ENCODE measurements around the gene GGT1. TPM values are rescaled to one million over a fixed set of nuclear protein-coding genes. Genes with fewer than 3 reads are reported as not detected.
"Not testable (repeated sequence)": the region's sequence is repeated elsewhere in the genome, so short reads cannot be mapped to it uniquely, and the experiment has no call there.

GGT1 gene
- total RNA-seq, 1 experiment from 2014 or later, result 14.0 TPM

DNA sequence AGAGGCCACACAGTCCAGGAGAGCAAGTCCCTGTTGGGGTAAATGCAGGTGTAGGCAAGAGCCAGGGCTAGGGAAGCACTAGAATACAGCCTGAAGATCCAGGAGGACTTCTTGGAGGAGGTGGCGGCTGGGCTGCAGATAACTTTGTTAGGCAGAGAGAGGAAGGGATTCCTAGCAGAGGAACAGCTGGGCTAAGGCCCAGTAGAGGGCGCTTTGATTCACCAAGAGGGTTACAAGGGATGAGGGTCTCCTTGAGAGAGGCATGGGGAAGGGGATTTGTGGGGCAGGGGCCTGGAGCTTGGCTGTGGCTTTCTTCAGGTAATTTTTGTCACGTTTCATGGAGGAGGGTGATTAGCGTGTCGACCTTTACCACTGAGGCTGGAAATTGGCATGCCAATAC is 18.3 kb downstream of the GGT1 start:
- H4K20me1 ChIP-seq (ENCODE audit: insufficient read depth); POLR2A ChIA-PET; BruUV-seq (replicated peaks); H3K9ac ChIP-seq (ENCODE audit: low read length); H3K4me1 ChIP-seq (ENCODE audit: control insufficient read depth in 1 of 2, insufficient read depth in 2 of 2, low read length in 2 of 2); intact Hi-C loops (cut with micrococcal nuclease); H3K9me2 ChIP-seq (ENCODE audit: insufficient read depth); H3K4me2 ChIP-seq (ENCODE audit: low read length); H3K27me3 ChIP-seq (ENCODE audit: insufficient read depth, low read length); RAD21 ChIA-PET (ENCODE audit: low non-redundant PET in 1 of 2, low total read pairs in 2 of 2, uncharacterized antibody in 2 of 2, unreplicated experiment in 2 of 2); H3K36me3 ChIP-seq (ENCODE audit: control insufficient read depth in 1 of 2, insufficient read depth in 2 of 2, low read length in 2 of 2); ATAC-seq; H3K9me3 ChIP-seq (ENCODE audit: control insufficient read depth in 1 of 2, insufficient read depth in 1 of 2, low read depth in 1 of 2, low read length in 2 of 2); H3K27ac ChIP-seq (ENCODE audit: low read depth, low read length); CTCF ChIA-PET; DNase-seq (ENCODE audit: low read depth, low spot score); H3K79me2 ChIP-seq (ENCODE audit: insufficient read depth, low read length); H2AFZ ChIP-seq (ENCODE audit: low read depth, low read length, poor library complexity, severe bottlenecking); H3K4me3 ChIP-seq (replicated peaks in 1 of 2; ENCODE audit: low read depth in 1 of 2, low read length in 2 of 2): not testable (repeated sequence)

DNA sequence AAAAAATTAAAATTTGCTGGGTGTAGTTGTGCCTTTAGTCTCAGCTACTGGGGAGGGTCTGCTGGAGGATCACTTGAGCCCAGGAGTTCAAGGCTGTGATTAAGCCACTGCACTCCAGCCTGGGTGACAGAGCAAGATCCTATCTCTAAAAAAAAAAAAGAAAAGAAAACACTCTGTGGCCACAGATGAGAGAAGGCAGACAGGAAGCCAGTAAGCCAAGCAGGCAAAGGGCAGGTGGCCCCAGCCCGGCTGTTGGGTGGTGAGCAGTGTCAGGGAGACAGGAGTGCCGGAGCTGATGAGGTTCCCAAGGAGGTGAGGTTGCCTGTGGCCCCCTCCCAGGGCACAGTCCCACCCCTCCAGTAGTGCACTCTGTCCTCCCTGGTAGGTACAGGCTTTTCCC is 19.6 kb downstream of the GGT1 start:
- DNase-seq (ENCODE audit: low read depth, low spot score); CTCF ChIA-PET; H3K9me3 ChIP-seq (ENCODE audit: control insufficient read depth in 1 of 2, insufficient read depth in 1 of 2, low read depth in 1 of 2, low read length in 2 of 2); RAD21 ChIA-PET (ENCODE audit: low non-redundant PET in 1 of 2, low total read pairs in 2 of 2, uncharacterized antibody in 2 of 2, unreplicated experiment in 2 of 2); H3K4me1 ChIP-seq (ENCODE audit: control insufficient read depth in 1 of 2, insufficient read depth in 2 of 2, low read length in 2 of 2); H3K36me3 ChIP-seq (ENCODE audit: control insufficient read depth in 1 of 2, insufficient read depth in 2 of 2, low read length in 2 of 2); H2AFZ ChIP-seq (ENCODE audit: low read depth, low read length, poor library complexity, severe bottlenecking); H3K27me3 ChIP-seq (ENCODE audit: insufficient read depth, low read length); H3K4me3 ChIP-seq (replicated peaks in 1 of 2; ENCODE audit: low read depth in 1 of 2, low read length in 2 of 2); ATAC-seq; H3K79me2 ChIP-seq (ENCODE audit: insufficient read depth, low read length); H4K20me1 ChIP-seq (ENCODE audit: insufficient read depth); POLR2A ChIA-PET; H3K9me2 ChIP-seq (ENCODE audit: insufficient read depth); intact Hi-C loops (cut with micrococcal nuclease); BruUV-seq (replicated peaks); H3K27ac ChIP-seq (ENCODE audit: low read depth, low read length); H3K9ac ChIP-seq (ENCODE audit: low read length); H3K4me2 ChIP-seq (ENCODE audit: low read length): not testable (repeated sequence)

GRCh38 chr22:24627911-24628310 is 24.9 kb downstream of the GGT1 start:
- DNase-seq (ENCODE audit: low read depth, low spot score); H4K20me1 ChIP-seq (ENCODE audit: insufficient read depth); ATAC-seq; BruUV-seq (replicated peaks); H2AFZ ChIP-seq (ENCODE audit: low read depth, low read length, poor library complexity, severe bottlenecking); H3K9ac ChIP-seq (ENCODE audit: low read length); CTCF ChIA-PET; H3K4me2 ChIP-seq (ENCODE audit: low read length); H3K4me3 ChIP-seq (replicated peaks in 1 of 2; ENCODE audit: low read depth in 1 of 2, low read length in 2 of 2); H3K9me2 ChIP-seq (ENCODE audit: insufficient read depth); RAD21 ChIA-PET (ENCODE audit: low non-redundant PET in 1 of 2, low total read pairs in 2 of 2, uncharacterized antibody in 2 of 2, unreplicated experiment in 2 of 2); H3K27ac ChIP-seq (ENCODE audit: low read depth, low read length); H3K4me1 ChIP-seq (ENCODE audit: control insufficient read depth in 1 of 2, insufficient read depth in 2 of 2, low read length in 2 of 2); H3K79me2 ChIP-seq (ENCODE audit: insufficient read depth, low read length); POLR2A ChIA-PET; H3K9me3 ChIP-seq (ENCODE audit: control insufficient read depth in 1 of 2, insufficient read depth in 1 of 2, low read depth in 1 of 2, low read length in 2 of 2); H3K36me3 ChIP-seq (ENCODE audit: control insufficient read depth in 1 of 2, insufficient read depth in 2 of 2, low read length in 2 of 2); intact Hi-C loops (cut with micrococcal nuclease); H3K27me3 ChIP-seq (ENCODE audit: insufficient read depth, low read length): not testable (repeated sequence)
